Neural cell (in vitro differentiated cells): Measurements from ENCODE around the gene LRRK1. TPM values are rescaled to one million over a fixed set of nuclear protein-coding genes. Genes with fewer than 3 reads are reported as not detected.

Source experiments
- H2AFZ ChIP-seq: fragments of 200-600, 300-800 bp; sonication (generic), shearing (Covaris generic); 2 replicates; pipeline ENCODE4 v1.6.0; 2014; ENCODE audit warnings: low read depth, mild to moderate bottlenecking, antibody characterized with exemption, low read length, moderate library complexity
- H3F3A ChIP-seq: fragments of 200-600 bp; shearing (Covaris generic); 2 replicates; pipeline ENCODE4 v1.6.1; 2016; ENCODE audit warnings: mild to moderate bottlenecking, moderate library complexity, mixed read lengths, antibody characterized with exemption, low read length; ENCODE audit not compliant: insufficient read depth, poor library complexity, severe bottlenecking
- H3K27ac ChIP-seq: fragments of 200-600, 300-800 bp; sonication (generic), shearing (Covaris generic); 2 replicates; pipeline ENCODE4 v1.5.1; 2014; ENCODE audit warnings: mild to moderate bottlenecking, low read length, moderate library complexity
- H3K27me3 ChIP-seq: fragments of 300-800, 200-600 bp; sonication (generic), shearing (Covaris generic); 2 replicates; pipeline ENCODE4 v1.6.0; 2014; ENCODE audit warnings: mild to moderate bottlenecking, low read depth, low read length, moderate library complexity; ENCODE audit not compliant: insufficient read depth
- H3K36me3 ChIP-seq: fragments of 300-800, 200-600 bp; sonication (generic), shearing (Covaris generic); 2 replicates; pipeline ENCODE4 v1.5.1; 2014; ENCODE audit warnings: mild to moderate bottlenecking, antibody characterized with exemption, low read length, moderate library complexity; ENCODE audit not compliant: insufficient read depth
- H3K4me2 ChIP-seq: fragments of 300-800, 200-600 bp; sonication (generic), shearing (Covaris generic); 2 replicates; pipeline ENCODE4 v1.6.0; 2014; ENCODE audit warnings: mild to moderate bottlenecking, low read length
- H3K4me3 ChIP-seq: fragments of 300-800, 200-600 bp; sonication (generic), shearing (Covaris generic); 2 replicates; pipeline ENCODE4 v1.5.1; 2014; ENCODE audit warnings: mild to moderate bottlenecking, low read length, moderate library complexity
- H3K79me2 ChIP-seq: fragments of 200-600 bp; shearing (Covaris generic); replicated peaks from 2 replicates; pipeline ENCODE4 v1.6.0; 2014; ENCODE audit warnings: mild to moderate bottlenecking, low read length, moderate library complexity; ENCODE audit not compliant: insufficient read depth
- H3K9ac ChIP-seq: fragments of 300-800, 200-600 bp; sonication (generic), shearing (Covaris generic); 2 replicates; pipeline ENCODE4 v1.6.1; 2016; ENCODE audit warnings: mild to moderate bottlenecking, low read length, mixed read lengths
- H3K9me2 ChIP-seq: fragments of 200-600 bp; shearing (Covaris generic); 2 replicates; pipeline ENCODE4 v1.6.1; 2016; ENCODE audit warnings: mild to moderate bottlenecking, low read length, mixed read lengths; ENCODE audit not compliant: insufficient read depth
- H3K9me3 ChIP-seq: fragments of 200-600, 300-800 bp; sonication (generic), shearing (Covaris generic); 2 replicates; pipeline ENCODE4 v1.6.1; 2016; ENCODE audit warnings: mild to moderate bottlenecking, mixed run types, low read length, moderate library complexity, mixed read lengths
- H4K20me1 ChIP-seq: fragments of 200-600 bp; shearing (Covaris generic); 2 replicates; pipeline ENCODE4 v1.6.1; 2016; ENCODE audit warnings: mild to moderate bottlenecking, mixed run types; ENCODE audit not compliant: insufficient read depth
- CTCF ChIP-seq: fragments of 450-650 bp; IDR thresholded peaks from 2 replicates; pipeline ENCODE4 v1.5.1; 2014; ENCODE audit warnings: antibody characterized with exemption, mild to moderate bottlenecking, moderate library complexity; ENCODE audit not compliant: poor library complexity, severe bottlenecking
- EP300 ChIP-seq: fragments of 450-650 bp; conservative IDR thresholded peaks from 2 replicates; pipeline ENCODE4 v1.6.1; 2014; ENCODE audit warnings: antibody characterized with exemption, mild to moderate bottlenecking, moderate library complexity; ENCODE audit not compliant: poor library complexity, severe bottlenecking
- EZH2 ChIP-seq: fragments of 200-600, 300-800 bp; shearing (Covaris generic), sonication (generic); IDR thresholded peaks from 2 replicates; pipeline ENCODE4 v1.6.1; 2014; ENCODE audit warnings: antibody characterized with exemption, low read length, borderline replicate concordance, mild to moderate bottlenecking; ENCODE audit not compliant: insufficient read depth, poor library complexity, severe bottlenecking
- MXI1 ChIP-seq: fragments of 450-650 bp; conservative IDR thresholded peaks from 2 replicates; pipeline ENCODE4 v1.6.1; 2014; ENCODE audit warnings: antibody characterized with exemption, mild to moderate bottlenecking; ENCODE audit not compliant: poor library complexity, severe bottlenecking
- POLR2AphosphoS5 ChIP-seq: IDR thresholded peaks from 2 replicates; pipeline ENCODE4 v1.6.1; 2012
- RAD21 ChIP-seq: fragments of 450-650 bp; conservative IDR thresholded peaks from 2 replicates; pipeline ENCODE4 v1.6.1; 2014; ENCODE audit warnings: antibody characterized with exemption, mild to moderate bottlenecking, moderate library complexity
- SMC3 ChIP-seq: fragments of 450-650 bp; conservative IDR thresholded peaks from 2 replicates; pipeline ENCODE4 v1.6.1; 2014; ENCODE audit warnings: antibody characterized with exemption, mild to moderate bottlenecking, moderate library complexity; ENCODE audit not compliant: poor library complexity
- TAF1 ChIP-seq: IDR thresholded peaks from 2 replicates; pipeline ENCODE4 v1.6.1; 2012; ENCODE audit warnings: low read depth
- polyA plus RNA-seq: library from polyadenylated mRNA; depleted of rRNA; stranded (reverse); fragments of >200 nt; gene quantifications from 2 replicates; pipeline ENCODE4 v1.2.3, GENCODE V29; 2014
- TF ChIP-seq, protein P1 (sequence below): IDR thresholded peaks from 2 replicates; pipeline ENCODE4 v1.6.1; 2012; ENCODE audit warnings: borderline replicate concordance

The LRRK1 gene
- polyA plus RNA-seq, 1 donor from 2014 or later: 0.06 TPM

DNA sequence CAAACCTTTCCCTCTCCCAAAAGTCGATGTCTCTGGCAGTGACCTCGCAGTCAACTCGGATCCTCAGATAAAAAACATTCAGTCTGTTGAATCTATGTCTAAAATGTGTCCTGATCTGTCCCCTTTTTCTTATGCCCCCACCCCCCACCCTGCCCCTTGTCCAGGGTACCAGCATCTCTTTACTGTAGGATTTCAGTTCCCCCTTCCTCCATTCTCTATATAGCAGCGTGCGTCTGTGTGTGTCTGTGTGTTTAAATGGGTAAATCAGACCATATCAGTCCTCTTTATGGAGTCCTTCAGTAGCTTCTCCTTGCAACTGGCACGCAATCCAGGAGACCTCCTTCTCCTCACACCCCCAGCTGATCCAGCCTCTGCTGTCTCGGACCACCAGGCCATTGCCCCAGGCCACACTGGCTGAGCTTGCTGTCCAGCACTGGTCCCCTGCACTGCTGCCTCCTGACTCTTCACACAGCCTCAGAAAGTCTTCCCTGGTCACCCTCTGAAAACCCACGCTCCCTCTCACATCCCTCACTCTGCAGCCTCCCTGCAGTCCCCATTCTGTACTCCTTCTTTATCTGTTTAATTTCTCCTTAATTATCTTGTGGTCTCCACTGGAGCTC, 1.5 kb downstream of the LRRK1 start:
- Histone ChIP-seq H3K9ac (no peak overlapping the region), H3K27ac (no peak overlapping the region), H3F3A (no peaks in the 10 kb centered on the region), H3K9me2 (no peaks in the 10 kb centered on the region), H4K20me1 (no peaks in the 10 kb centered on the region), H3K79me2 (no peaks in the 10 kb centered on the region), H2AFZ (no peak overlapping the region), H3K4me2 (no peak overlapping the region), H3K4me3 (no peak overlapping the region), H3K27me3 (peaks cover 84% of the 10 kb centered on the region), H3K36me3 (no peaks in the 10 kb centered on the region), H3K9me3 (no peaks in the 10 kb centered on the region)
- TF ChIP-seq TAF1 (no peak), POLR2AphosphoS5 (no peak), EZH2 (no peak), MXI1 (no peak), RAD21 (no peak), EP300 (no peak), SMC3 (no peak), CTCF (no peak)
- TF ChIP-seq, protein P1, sequence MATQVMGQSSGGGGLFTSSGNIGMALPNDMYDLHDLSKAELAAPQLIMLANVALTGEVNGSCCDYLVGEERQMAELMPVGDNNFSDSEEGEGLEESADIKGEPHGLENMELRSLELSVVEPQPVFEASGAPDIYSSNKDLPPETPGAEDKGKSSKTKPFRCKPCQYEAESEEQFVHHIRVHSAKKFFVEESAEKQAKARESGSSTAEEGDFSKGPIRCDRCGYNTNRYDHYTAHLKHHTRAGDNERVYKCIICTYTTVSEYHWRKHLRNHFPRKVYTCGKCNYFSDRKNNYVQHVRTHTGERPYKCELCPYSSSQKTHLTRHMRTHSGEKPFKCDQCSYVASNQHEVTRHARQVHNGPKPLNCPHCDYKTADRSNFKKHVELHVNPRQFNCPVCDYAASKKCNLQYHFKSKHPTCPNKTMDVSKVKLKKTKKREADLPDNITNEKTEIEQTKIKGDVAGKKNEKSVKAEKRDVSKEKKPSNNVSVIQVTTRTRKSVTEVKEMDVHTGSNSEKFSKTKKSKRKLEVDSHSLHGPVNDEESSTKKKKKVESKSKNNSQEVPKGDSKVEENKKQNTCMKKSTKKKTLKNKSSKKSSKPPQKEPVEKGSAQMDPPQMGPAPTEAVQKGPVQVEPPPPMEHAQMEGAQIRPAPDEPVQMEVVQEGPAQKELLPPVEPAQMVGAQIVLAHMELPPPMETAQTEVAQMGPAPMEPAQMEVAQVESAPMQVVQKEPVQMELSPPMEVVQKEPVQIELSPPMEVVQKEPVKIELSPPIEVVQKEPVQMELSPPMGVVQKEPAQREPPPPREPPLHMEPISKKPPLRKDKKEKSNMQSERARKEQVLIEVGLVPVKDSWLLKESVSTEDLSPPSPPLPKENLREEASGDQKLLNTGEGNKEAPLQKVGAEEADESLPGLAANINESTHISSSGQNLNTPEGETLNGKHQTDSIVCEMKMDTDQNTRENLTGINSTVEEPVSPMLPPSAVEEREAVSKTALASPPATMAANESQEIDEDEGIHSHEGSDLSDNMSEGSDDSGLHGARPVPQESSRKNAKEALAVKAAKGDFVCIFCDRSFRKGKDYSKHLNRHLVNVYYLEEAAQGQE: no peak

- H3F3A ChIP-seq: no peaks in the 10 kb centered on the region
- H3K79me2 ChIP-seq: no peaks in the 10 kb centered on the region
- no peaks in the 10 kb centered on the region for H3K36me3 ChIP-seq
- H3K4me2 ChIP-seq: no peak overlapping the region
- H3K27ac ChIP-seq: no peak overlapping the region
- H4K20me1 ChIP-seq: no peaks in the 10 kb centered on the region
- no peaks in the 10 kb centered on the region for H3K9me3 ChIP-seq
- H3K9me2 ChIP-seq: no peaks in the 10 kb centered on the region
- no peak overlapping the region for H3K9ac ChIP-seq
- H3K27me3 ChIP-seq: peaks cover 74% of the 10 kb centered on the region
- no peak overlapping the region for H2AFZ ChIP-seq
- H3K4me3 ChIP-seq: no peak overlapping the region
- no peak for TF ChIP-seq MXI1
- no peak for TF ChIP-seq RAD21
- no peak for TF ChIP-seq EP300
- TF ChIP-seq TAF1: no peak
- TF ChIP-seq, protein P1: no peak
- no peak for TF ChIP-seq POLR2AphosphoS5
- no peak for TF ChIP-seq EZH2
- TF ChIP-seq CTCF: no peak
- TF ChIP-seq SMC3: no peak
Measured at GRCh38 chr15:100922192-100923040, 3.3 kb downstream of the LRRK1 start.
